Non-pigmented ciliary epithelial cell (primary cell): ENCODE results near the gene STK32B.

Experiments used
- DNase-seq: peaks from one replicate; pipeline ENCODE4 v3.0.0-alpha.2; 2010; ENCODE audit warnings: low read depth

STK32B gene

DNA sequence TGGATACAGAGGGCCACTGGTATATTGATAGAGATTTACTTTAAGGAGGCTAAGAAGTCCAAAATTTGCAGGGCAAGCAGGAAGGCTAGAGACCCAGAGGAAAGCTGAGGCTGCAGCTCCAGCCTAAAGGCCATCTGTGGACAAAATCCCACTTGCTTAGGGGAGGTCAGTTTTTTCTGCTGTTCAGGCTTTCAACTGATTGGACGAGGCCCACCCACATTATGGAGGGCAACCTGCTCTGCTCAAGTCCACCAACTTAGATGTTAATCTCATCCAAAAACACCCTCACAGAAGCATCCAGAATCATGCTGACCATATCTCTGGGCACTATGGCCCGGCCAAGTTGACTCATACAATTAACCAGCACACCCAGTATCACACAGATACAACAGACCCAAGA, 480.8 kb downstream of the STK32B start:
- DNase-seq, result no peak

- DNase-seq, result no peak
These were observed 488.3 kb downstream of the STK32B start for GRCh38 chr4:5539584-5539983.

- DNase-seq, result no peak
These were observed 489.9 kb downstream of the STK32B start for GRCh38 chr4:5541169-5541568.

- DNase-seq, result no peak
These were observed 492.4 kb downstream of the STK32B start for GRCh38 chr4:5543681-5544080.

DNA sequence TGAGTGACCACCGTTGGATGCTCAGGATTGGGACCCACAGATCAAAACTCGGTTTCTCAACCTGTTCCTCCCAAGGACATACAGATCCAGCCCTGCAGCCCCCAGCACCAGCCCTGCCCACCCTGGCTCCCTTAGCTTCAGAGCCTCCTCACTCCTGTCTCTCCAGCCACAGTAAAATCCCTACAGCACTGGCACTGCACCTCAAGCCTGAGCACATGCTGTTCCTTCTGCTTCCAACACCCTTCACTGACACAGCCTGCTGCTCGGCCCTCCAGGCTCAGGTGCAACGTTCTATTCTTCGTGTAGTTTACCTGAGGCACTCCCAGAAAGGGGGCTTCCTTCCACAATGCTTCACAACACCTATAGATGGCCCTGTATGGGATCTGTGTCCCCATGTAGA, 493.5 kb downstream of the STK32B start:
- DNase-seq, result no peak

GRCh38 chr4:5545271-5545670, 494.0 kb downstream of the STK32B start:
- DNase-seq, result no peak

DNA sequence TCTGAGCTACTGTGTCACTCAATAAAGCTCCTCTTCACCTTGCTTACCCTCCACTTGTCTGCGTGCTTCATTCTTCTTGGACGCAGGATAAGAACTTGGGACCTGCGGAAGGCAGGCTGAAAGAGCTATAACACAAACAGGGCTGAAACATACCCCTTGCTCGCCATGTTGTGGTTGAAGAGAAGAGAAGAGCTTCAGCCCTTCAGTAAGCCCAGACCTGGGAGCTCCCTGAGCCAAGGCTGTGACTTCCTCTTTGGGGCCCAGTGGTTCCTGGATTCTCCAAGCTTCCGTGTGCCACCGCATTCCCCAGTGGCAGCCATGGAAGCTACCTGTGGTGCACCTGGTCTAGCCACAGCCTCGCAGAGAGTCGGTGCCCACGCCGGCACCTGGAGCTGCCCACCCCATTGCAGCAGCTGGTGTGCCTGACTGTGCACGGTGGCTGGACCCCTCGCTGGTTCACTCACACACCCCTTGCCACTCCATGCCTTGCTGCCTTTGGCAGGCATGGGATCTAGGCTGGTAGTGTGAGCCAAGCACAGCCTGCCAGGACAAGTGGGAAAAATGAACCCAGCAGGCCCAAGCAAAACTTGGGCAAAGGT, 496.5 kb downstream of the STK32B start:
- no peak for DNase-seq
